Measurements from ENCODE around the gene RANBP3.

RANBP3 gene

DNA sequence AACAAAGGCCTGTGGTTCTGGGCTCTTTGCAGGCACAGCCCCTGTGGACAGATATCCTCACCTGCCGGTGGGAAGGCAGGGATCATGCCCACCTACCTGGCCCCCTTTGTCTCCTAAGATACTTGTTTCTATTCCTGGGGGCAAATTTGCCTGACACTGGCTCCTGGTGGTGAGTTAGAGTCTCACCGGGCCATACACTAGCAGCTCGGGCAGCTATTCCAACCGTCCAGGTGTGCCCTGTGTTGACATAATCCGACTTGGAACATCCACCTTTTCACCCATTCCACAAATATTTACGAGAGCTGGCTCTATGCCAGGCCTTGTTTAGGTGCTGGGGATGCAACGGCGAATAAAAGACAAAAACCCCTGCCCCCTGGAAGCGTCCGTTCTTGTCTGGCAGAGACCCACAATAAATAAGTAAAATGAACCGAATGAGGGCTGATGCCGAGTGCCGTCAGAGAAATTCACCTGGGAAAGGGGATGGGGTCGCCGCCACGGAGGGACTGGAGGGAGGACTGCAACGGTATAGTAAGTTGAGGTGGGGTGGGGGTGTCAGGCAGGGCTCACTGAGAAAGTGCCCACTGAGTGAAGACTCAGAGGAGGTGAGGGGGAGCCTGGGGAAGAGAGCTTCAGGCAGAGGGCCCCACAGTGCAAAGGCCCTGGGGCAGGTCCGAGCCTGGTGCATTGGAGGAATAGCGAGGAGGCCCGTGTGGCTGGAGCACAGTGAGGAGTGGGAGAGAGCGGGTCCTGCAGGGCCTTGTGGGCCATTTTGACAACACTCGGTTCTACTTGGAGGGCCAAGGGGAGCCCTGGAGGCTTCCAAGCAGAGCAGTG lies 43.2 kb upstream of the RANBP3 start:
- FAIRE-seq (no peak), DNase-seq (ENCODE audit: insufficient read length, low spot score) (no peak)
- TF ChIP-seq, protein P1, sequence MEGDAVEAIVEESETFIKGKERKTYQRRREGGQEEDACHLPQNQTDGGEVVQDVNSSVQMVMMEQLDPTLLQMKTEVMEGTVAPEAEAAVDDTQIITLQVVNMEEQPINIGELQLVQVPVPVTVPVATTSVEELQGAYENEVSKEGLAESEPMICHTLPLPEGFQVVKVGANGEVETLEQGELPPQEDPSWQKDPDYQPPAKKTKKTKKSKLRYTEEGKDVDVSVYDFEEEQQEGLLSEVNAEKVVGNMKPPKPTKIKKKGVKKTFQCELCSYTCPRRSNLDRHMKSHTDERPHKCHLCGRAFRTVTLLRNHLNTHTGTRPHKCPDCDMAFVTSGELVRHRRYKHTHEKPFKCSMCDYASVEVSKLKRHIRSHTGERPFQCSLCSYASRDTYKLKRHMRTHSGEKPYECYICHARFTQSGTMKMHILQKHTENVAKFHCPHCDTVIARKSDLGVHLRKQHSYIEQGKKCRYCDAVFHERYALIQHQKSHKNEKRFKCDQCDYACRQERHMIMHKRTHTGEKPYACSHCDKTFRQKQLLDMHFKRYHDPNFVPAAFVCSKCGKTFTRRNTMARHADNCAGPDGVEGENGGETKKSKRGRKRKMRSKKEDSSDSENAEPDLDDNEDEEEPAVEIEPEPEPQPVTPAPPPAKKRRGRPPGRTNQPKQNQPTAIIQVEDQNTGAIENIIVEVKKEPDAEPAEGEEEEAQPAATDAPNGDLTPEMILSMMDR (IDR thresholded peaks at IDR 0.05; ENCODE audit: insufficient read depth, missing control alignments): no peak

DNA sequence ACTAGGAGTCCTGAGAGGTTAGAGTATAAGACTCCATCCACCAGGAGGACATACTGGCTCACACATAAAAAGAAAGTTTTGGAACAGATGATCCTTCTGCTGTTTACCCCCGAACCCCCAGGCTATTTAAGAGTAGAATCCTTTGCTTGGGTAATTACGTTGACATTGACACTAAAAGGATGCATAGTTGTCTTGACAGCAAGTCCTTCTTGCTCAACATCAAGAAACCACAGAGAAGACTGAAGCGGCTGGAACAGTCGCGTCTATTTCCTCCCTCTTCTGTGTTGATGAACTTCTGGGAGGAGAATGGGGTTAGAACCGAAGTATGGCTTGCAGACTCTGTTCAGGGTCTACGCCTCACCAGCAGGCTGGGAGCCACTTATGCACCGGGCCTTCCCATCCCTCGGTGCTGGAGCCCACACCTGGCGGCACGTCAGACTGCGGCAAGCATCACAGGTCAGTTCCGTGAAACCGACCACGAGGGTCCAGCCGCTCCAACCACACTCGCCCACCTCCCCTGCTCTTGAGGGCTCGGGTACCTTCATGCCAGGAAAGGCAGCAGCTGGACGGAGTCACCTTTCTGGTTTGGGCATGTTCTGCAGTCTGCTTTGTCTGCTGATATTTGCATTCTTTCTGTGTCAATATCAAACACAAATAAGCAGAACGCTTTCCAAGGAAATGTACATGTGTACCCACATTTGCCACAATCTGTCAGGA lies 42.4 kb upstream of the RANBP3 start:
- FAIRE-seq (no peak), DNase-seq (ENCODE audit: insufficient read length, low spot score) (no peak)
- TF ChIP-seq, protein P1 (IDR thresholded peaks at IDR 0.05; ENCODE audit: insufficient read depth, missing control alignments): no peak

DNA sequence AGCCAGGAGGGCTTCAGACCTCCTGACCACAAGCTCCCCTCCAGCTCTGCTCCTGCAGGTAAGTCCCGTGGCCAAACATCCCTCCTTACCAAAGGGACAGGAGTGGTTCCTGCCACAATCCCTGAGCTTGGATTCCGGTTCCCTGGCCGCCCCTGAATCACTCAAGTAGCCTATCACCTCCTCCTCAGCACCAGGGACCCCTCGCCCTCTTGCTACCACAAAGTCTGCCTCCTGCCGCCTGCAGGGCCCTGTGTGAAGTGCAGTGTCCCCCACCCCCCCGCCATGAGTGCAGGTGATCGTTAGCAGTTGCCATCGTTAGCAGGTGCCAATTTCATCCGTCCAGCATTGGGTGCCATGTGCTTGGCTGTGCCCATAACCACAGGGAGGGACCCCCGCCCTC lies 40.8 kb upstream of the RANBP3 start:
- no peak for DNase-seq (ENCODE audit: insufficient read length, low spot score)
- TF ChIP-seq, protein P1 (IDR thresholded peaks at IDR 0.05; ENCODE audit: insufficient read depth, missing control alignments): no peak
- FAIRE-seq: no peak

DNA sequence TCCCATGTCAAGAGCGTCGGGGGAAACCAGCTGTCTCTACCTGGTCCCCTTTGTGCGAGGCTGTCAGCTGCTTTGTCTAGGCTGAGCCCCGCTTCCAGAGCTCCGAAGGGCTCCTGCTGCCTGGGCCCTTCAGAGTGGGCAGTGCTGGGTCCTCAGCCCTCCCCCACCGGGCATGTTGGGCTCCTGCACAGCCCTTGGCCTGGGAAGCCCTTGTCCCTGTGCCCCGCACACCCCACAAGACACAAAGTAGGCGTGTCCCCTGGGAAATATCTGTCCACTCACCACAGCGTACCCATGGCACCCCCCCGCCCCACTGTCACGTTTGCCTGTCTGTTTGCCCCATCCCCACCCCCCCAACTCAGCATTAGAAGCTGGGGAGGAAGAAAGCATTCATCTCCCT lies 39.6 kb upstream of the RANBP3 start:
- TF ChIP-seq, protein P1 (IDR thresholded peaks at IDR 0.05; ENCODE audit: insufficient read depth, missing control alignments): no peak
- no peak for FAIRE-seq
- DNase-seq (ENCODE audit: insufficient read length, low spot score): no peak

DNA sequence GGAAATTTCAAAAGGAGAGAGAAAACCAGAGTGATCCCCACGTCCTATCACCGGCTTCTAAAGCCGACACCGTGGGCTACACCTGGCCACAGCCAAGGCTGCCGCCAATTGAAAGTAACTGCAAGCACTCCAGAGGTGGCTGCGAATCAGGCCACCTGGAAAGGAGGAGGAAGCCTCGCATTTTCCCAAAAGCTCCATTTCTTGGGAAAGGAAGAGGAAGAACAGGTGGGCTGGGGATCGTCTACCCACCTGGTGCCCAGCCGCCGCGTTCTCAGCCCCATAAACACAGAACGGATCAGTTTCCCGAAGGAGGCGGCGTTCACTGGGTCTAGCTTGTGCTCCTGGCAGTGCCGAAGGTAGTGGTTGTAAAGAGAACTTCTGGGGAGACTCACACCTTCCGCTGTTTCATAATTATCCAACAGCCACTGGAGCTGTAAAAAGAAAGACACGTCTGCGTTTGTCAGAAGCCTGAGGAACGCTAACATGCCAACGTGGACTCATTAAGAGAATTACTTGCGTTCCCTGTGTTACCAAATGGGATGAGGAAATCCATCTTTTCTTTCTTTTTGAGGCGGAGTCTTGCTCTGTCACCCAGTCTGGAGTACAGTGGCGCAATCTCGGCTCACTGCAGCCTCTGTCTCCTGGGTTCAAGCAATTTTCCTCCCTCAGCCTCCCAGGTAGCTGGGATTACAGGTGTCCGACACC lies 38.1 kb upstream of the RANBP3 start:
- no peak for FAIRE-seq
- DNase-seq (ENCODE audit: insufficient read length, low spot score): no peak
- TF ChIP-seq, protein P1 (IDR thresholded peaks at IDR 0.05; ENCODE audit: insufficient read depth, missing control alignments): no peak

DNA sequence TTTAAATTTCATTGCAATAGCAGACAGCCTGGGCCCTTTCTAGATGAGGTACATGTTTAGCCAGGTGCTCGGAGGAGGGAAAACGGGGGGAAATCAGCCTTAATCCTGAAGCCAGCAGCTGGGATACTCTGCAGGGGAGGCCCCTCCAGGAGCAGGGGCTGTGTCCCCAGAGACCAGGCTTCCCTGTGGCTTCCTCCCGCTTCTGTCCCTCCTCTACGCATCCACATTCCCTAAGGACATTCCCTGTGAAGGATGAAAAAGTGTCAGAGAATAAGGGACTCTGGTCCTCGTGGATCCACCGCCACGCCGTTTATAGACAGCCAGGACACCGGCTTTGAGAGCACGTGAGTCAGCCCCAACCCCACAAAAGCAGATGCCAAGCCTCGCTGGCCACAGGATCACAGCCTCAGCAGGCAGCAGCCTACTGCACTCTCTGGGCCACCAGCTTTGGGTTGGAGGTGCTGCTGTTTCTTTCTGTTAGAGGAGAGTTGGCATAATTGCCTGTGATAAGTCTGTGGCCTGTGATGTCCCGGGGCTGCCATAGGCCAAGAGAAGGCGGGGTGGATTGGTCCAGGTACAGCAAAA lies 36.7 kb upstream of the RANBP3 start:
- FAIRE-seq (no peak), DNase-seq (ENCODE audit: insufficient read length, low spot score) (no peak)
- TF ChIP-seq, protein P1 (IDR thresholded peaks at IDR 0.05; ENCODE audit: insufficient read depth, missing control alignments): no peak

All from D721Med (cell line).